ENCODE measurements around the gene TP53INP2.
"Not testable (repeated sequence)": the region's sequence is repeated elsewhere in the genome, so short reads cannot be mapped to it uniquely, and the experiment has no call there.

- not testable (repeated sequence) for TF ChIP-seq CTCF, EP300 (IDR thresholded peaks at IDR 0.05)
Observed at GRCh38 chr20:34713944-34714515, 9.9 kb downstream of the TP53INP2 start.

All from upper lobe of left lung (tissue), 4 donors.